CD4-positive, alpha-beta T cell treated with Interleukin-17A for 1 hour (primary cell): ENCODE data around the gene C11orf21.

Experiments used
- DNase-seq: peaks from one replicate; pipeline ENCODE4 v3.0.0-alpha.2; 2020

The C11orf21 gene

DNA sequence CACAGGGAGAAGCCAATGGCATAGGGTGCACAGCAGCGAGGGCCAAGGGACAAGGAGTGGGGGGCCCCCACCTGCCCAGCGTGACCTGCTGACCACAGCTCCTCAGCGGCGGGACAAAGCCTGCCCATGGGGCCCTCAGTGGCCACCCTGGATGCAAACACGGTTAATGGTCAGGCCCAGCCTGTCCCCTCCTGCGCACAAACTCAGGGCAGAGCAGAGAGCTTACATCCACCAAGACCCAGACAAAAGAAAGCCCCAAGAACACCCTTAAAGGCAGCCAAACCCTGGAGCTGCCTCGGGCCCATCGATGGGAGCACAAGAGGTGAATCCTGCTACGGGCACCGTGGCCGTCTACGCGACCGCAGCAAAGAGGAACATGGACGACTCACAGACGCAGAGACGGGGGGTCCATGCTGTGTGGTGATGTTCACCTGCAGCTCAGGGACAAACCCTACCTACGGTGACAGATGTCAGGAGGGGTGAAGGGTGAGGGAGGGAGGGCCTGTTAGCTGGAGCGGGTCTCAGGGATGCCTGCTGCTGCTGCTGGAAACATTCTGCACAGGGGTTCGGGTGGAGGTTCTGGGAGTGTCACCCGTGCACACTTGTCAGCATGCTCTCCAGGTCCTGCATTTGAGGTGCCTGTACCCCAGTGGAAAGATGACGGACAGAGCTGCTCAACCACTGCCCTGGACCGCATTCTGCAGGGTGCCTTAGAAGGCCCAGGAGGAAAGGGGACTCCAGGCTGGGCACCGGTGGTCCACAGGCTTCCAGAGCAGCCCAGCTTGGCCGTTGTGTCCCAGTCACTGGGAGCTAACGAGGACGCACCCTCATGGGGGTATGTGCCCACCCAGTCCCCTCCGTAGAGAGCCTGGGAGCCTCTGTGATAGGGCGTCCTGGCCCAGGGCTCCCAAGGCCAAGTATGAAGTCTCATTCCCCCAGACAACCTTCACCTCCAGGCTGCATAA lies 42.9 kb downstream of the C11orf21 start:
- no peak for DNase-seq

DNA sequence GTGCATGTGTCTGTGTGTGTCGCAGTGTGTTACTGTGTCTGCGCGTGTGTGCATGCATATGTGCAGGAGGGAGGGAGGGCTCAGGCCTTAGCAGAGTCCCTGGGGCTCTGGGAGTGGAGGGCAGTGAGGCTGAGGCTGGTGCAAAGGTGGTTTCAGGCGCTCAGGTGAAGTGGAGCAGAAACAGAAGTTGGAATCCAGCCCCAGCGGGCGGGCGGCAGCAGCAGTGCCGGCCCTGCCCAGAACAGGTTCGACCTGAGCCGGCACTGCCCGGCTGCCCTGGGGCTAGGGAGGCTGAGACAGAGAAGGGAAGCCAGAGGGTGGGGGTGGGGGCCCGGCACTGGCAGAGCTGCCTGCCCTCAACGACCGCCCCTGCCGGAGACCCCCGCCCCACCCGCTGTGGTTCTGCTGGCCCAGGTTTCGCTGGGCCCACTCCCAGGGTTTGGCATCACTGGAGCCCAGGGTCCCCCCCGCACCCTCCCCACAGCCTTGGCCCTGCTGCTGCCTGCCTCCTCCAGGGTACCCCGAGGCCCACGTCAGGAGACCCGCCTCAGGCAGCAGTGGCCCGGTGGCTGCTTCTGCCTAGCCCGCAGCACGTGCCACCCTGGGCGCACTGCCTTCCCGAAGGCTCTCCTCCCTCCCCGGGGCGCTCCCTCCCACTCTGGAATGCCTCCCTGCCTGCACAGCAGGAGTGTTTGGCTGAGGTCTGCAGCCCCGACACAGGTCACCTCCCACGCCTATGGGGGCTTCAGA lies 44.6 kb downstream of the C11orf21 start:
- no peak for DNase-seq

DNA sequence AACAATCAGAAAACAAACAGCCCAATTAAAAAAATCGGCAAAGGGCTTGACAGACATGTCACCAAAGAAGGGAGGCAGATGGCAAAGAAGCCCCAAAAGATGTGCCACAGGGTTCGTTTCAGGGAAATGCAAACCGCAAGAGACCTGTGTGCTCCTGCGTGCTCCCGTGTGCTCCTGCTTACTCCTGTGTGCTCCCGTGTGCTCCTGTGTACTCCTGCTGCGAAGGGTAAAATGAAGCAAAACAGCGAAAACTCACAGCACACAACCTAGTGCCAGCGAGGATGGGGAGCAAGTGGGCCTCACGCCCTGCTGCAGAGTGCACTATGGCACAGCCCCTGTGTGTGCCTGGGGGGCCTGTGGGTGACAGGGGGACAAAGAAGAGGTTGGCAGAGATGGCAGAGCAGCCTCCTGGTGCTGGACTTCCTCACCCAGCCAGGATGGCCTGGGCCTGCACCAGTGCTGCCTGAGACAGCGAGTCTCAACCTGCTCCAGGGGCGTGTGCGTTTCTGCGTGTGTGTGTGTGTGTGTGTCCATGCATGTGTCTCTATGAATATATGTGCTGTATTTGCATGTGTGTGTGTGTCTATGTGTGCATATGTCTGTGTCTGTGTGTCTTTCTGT lies 45.3 kb downstream of the C11orf21 start:
- DNase-seq: no peak

DNA sequence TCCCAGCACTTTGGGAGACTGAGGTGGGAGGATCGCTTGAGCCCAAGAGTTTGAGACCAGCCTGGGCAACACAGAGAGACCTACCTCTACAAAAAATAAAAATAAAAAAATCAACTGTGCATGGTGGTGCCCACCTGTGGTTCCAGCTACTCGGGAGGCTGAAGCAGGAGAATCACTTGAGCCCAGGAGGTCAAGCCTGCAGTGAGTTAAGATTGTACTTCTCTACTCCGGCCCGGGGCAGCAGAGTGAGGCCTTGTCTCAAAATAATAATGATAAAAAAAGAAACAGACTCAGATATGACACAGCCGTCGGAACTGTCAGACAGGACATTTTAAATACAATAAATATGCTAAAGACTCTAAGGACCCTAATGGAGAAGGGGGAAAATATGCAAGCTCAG lies 49.7 kb downstream of the C11orf21 start:
- DNase-seq: no peak

DNA sequence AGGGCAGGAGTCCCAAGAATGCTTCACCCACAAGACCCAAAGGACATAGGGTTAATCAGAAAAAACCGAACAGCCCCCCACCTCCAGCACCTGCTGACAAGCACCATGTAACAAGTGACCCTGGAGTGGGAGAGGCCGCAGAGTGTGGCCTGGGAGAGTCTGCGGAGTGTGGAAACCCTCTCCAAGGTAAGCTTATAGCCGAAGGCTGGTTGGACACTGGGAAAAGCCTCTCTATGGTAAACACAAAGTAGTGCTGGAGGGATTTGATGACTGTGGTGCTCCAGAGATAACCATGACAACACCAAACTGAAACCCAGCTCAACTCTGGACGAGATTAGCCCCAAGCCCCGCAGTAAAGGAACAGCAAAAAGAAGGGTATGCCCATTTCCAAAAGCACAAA lies 50.6 kb downstream of the C11orf21 start:
- no peak for DNase-seq

GRCh38 chr11:2250485-2250884 lies 51.2 kb downstream of the C11orf21 start:
- DNase-seq: no peak

DNA sequence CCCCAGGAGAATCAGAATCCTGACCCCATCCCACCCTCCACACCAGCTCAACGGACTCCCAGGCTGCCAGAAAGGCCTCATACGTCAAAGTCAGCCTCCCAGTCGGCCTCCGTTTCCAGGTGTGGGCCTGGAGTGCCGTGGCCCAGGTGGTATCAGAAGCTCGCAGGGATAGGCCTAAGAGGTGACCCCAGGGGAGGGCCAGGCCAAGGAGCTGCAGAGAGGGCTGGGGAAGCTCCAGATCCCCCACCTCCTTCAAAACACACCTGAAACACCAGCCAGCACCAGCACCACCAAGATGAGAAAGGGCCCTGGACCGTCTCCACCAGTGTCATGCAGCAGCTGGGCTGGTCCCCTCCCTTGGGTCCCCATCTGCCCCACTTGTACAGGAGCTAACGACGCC lies 51.7 kb downstream of the C11orf21 start:
- no peak for DNase-seq

- no peak for DNase-seq
These were observed 52.4 kb downstream of the C11orf21 start for GRCh38 chr11:2249189-2249916.

GRCh38 chr11:2248762-2249161 lies 53.0 kb downstream of the C11orf21 start:
- DNase-seq: no peak

DNA sequence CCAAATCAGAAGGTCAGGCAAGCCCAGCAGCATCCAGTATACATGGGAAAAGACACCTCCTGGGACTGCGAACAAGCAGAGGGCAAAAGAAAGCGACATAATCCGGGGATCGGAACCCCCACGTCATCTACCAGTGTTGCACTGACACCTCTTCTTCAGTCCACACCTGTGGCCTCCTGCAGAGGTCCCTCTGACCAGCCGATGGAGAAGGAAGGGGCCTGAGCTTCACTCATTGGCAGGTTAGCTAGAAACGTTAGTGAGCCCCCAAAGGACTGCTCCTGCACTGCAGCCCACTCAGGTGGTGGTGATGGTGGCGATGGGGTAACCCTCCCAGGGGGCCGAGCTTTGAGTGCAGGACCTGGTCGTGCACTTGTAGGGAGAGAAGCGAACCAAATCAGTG lies 53.5 kb downstream of the C11orf21 start:
- no peak for DNase-seq

GRCh38 chr11:2247496-2247895 lies 54.2 kb downstream of the C11orf21 start:
- DNase-seq: no peak
